ENCODE measurements around the gene AFAP1.

DNA sequence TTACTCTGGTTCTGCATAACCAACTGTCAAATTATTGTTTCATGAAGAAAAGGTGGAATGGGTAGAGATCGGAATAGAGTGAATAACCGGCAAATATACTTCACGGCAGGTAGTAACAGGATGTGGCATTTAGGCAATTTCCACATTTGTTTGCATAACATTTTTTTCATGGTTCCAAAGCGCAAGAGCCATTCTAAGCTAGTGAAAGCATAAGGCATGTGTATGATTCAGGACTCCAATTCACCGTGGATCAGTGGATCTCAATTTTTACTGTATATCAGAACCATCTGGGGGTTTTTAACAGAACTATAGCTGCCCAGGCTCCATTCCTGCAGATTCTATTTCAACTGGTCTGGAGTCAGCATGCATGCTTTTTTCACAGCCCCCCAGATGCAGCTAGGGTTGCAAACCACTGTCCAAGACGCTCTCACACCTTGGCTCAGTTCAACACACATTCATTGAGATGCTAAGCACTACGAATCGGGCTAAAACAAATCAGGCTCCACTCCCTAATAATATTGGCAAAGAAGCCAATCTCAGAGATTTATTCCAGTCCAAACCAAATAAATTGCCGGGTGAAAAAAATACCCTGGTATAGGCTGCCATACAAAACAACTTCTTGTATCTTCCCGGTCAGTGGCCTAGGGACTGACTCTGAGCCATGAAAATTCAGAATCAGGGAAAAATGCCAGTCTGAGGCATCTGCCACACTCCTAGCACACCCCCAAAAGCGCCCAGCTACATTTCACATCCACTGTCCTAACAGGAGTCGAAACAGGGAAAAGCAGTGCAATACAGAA, 30.0 kb downstream of the AFAP1 start:
- TF ChIP-seq BHLHE40 (IDR thresholded peaks at IDR 0.05; ENCODE audit: low read depth, low read length) (no peak), RFX5 (IDR thresholded peaks at IDR 0.05; ENCODE audit: low read depth, low read length) (no peak), POLR2A (IDR thresholded peaks at IDR 0.05; ENCODE audit: low read depth, low read length) (no peak), NFE2L2 (IDR thresholded peaks at IDR 0.05; ENCODE audit: low read depth, low read length) (no peak), CHD1 (IDR thresholded peaks at IDR 0.05; ENCODE audit: low read depth, low read length) (no peak), RAD21 (IDR thresholded peaks at IDR 0.05; ENCODE audit: low read length) (no peak), RCOR1 (IDR thresholded peaks at IDR 0.05; ENCODE audit: insufficient replicate concordance, low read length) (no peak), MAZ (IDR thresholded peaks at IDR 0.05; ENCODE audit: borderline replicate concordance, low read depth, low read length) (no peak), MAFK (IDR thresholded peaks at IDR 0.05; ENCODE audit: low read depth, low read length) (no peak)
- TF ChIP-seq, protein P1, sequence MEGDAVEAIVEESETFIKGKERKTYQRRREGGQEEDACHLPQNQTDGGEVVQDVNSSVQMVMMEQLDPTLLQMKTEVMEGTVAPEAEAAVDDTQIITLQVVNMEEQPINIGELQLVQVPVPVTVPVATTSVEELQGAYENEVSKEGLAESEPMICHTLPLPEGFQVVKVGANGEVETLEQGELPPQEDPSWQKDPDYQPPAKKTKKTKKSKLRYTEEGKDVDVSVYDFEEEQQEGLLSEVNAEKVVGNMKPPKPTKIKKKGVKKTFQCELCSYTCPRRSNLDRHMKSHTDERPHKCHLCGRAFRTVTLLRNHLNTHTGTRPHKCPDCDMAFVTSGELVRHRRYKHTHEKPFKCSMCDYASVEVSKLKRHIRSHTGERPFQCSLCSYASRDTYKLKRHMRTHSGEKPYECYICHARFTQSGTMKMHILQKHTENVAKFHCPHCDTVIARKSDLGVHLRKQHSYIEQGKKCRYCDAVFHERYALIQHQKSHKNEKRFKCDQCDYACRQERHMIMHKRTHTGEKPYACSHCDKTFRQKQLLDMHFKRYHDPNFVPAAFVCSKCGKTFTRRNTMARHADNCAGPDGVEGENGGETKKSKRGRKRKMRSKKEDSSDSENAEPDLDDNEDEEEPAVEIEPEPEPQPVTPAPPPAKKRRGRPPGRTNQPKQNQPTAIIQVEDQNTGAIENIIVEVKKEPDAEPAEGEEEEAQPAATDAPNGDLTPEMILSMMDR (conservative IDR thresholded peaks at IDR 0.05; ENCODE audit: low read depth, low read length) = no peak
- TF ChIP-seq, protein P2, sequence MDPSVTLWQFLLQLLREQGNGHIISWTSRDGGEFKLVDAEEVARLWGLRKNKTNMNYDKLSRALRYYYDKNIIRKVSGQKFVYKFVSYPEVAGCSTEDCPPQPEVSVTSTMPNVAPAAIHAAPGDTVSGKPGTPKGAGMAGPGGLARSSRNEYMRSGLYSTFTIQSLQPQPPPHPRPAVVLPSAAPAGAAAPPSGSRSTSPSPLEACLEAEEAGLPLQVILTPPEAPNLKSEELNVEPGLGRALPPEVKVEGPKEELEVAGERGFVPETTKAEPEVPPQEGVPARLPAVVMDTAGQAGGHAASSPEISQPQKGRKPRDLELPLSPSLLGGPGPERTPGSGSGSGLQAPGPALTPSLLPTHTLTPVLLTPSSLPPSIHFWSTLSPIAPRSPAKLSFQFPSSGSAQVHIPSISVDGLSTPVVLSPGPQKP (IDR thresholded peaks at IDR 0.05; ENCODE audit: borderline replicate concordance, low read depth, low read length) = no peak

All from IMR-90 (cell line).